Activated T-cell treated with anti-CD3 and anti-CD28 coated beads, Interleukin-2, amount 50 U/mL, for 72 hours (primary cell): ENCODE data around the gene AGAP1. TPM values are rescaled to one million over a fixed set of nuclear protein-coding genes. Genes with fewer than 3 reads are reported as not detected.
"Not testable (repeated sequence)": the region's sequence is repeated elsewhere in the genome, so short reads cannot be mapped to it uniquely, and the experiment has no call there.

Experiments used
- ATAC-seq, 2 donors: fragments of 150-1000 bp; cut with Tn5 transposase; replicated peaks in 1 of 2; 2 replicates each; pipeline ENCODE4 v1.10.0; 2021; ENCODE audit warnings: moderate library complexity in 2 of 2, mild to moderate bottlenecking in 1 of 2
- DNase-seq, 2 donors: peaks; one replicate each; pipeline ENCODE4 v3.0.0; 2021 to 2022; ENCODE audit warnings: mixed read lengths in 1 of 2
- H3K27ac Mint-ChIP-seq: one replicate; pipeline ENCODE4 v1.8.0; 2022; ENCODE audit warnings: mild to moderate bottlenecking, moderate library complexity, mixed read lengths
- H3K27me3 Mint-ChIP-seq: one replicate; pipeline ENCODE4 v1.8.0; 2022; ENCODE audit warnings: low read depth, mixed read lengths
- H3K36me3 Mint-ChIP-seq, 2 donors: one replicate each; pipeline ENCODE4 v1.8.0; 2022; ENCODE audit warnings: mixed read lengths in 2 of 2, mild to moderate bottlenecking in 1 of 2; ENCODE audit not compliant: insufficient read depth in 2 of 2
- H3K4me1 Mint-ChIP-seq: one replicate; pipeline ENCODE4 v1.8.0; 2022; ENCODE audit warnings: low read depth, mixed read lengths
- H3K4me3 Mint-ChIP-seq, 2 donors: one replicate each; pipeline ENCODE4 v1.8.0; 2022; ENCODE audit warnings: mild to moderate bottlenecking in 2 of 2, mixed read lengths in 2 of 2, moderate library complexity in 2 of 2
- H3K9me3 Mint-ChIP-seq, 2 donors: one replicate each; pipeline ENCODE4 v1.8.0; 2022; ENCODE audit warnings: mixed read lengths in 2 of 2
- total RNA-seq, 2 donors: library from RNA; stranded (reverse); gene quantifications; one replicate each; pipeline ENCODE4 v1.2.3, GENCODE V29; 2022

Gene AGAP1
- total RNA-seq, 2 donors from 2014 or later: 0.74 to 2.9 TPM

GRCh38 chr2:235936493-235936892, 442.6 kb downstream of the AGAP1 start:
- peaks cover 0 to 5% of the 10 kb centered on the region in 2 donors for H3K36me3 Mint-ChIP-seq
- H3K27me3 Mint-ChIP-seq: peaks cover 16% of the 10 kb centered on the region
- H3K9me3 Mint-ChIP-seq: peaks cover 0 to 8% of the 10 kb centered on the region in 2 donors
- DNase-seq: no peak
- ATAC-seq: no peak
- no peaks in the 10 kb centered on the region for H3K4me1 Mint-ChIP-seq
- H3K4me3 Mint-ChIP-seq: no peak overlapping the region
- no peak overlapping the region for H3K27ac Mint-ChIP-seq

GRCh38 chr2:235937087-235937486, 443.2 kb downstream of the AGAP1 start:
- H3K27ac Mint-ChIP-seq: no peak overlapping the region
- H3K4me3 Mint-ChIP-seq: no peak overlapping the region
- ATAC-seq (no peak), DNase-seq (no peak)
- peaks cover 22% of the 10 kb centered on the region for H3K27me3 Mint-ChIP-seq
- no peaks in the 10 kb centered on the region for H3K4me1 Mint-ChIP-seq
- peaks cover 0 to 5% of the 10 kb centered on the region in 2 donors for H3K36me3 Mint-ChIP-seq
- peaks cover 0 to 8% of the 10 kb centered on the region in 2 donors for H3K9me3 Mint-ChIP-seq

DNA sequence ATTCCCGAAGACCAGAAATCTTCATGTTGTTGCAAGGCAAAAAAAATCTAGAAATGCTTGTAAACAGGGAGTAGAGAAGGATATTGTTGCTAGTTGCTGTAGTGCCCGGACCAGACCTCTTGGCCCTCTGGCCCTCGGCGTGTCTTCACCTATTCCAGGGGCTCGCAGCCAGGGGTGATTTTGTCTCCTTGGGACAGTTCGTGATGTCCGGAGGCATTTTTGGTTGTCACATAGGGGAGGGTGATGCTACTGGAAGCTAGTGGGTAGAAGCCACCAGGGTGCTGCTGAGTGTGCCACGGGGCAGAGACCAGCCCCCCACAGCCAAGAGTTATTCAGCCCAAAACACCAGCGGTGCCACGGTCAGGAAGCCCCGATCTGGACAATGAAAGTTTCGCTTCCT, 443.7 kb downstream of the AGAP1 start:
- no peak overlapping the region for H3K27ac Mint-ChIP-seq
- H3K4me3 Mint-ChIP-seq: no peak overlapping the region
- DNase-seq: no peak
- H3K4me1 Mint-ChIP-seq: no peaks in the 10 kb centered on the region
- peaks cover 0 to 8% of the 10 kb centered on the region in 2 donors for H3K9me3 Mint-ChIP-seq
- H3K27me3 Mint-ChIP-seq: peaks cover 23% of the 10 kb centered on the region
- ATAC-seq: no peak
- H3K36me3 Mint-ChIP-seq: peaks cover 0 to 5% of the 10 kb centered on the region in 2 donors

DNA sequence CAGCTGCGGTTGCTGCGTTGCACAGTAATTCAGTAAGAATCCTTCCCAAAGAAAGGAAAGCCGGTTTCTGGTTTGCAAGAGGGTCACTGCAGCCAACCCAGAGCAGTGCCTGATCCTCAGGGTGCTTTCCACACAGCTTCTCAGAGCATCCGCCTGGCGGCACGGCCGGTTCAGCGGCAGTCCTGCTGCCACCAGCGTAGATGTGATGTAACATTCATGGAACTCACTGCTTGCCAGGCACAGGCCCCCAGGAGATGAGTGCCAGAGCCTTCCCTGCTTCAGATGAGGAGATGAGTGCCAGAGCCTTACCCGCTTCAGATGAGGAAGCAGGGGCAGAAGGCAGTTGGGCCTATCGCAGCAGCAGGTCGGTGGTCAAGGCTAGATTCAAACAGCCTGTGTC, 444.1 kb downstream of the AGAP1 start:
- no peak overlapping the region for H3K4me3 Mint-ChIP-seq
- peaks cover 21% of the 10 kb centered on the region for H3K27me3 Mint-ChIP-seq
- no peak for ATAC-seq
- DNase-seq: no peak
- H3K4me1 Mint-ChIP-seq: no peaks in the 10 kb centered on the region
- no peak overlapping the region for H3K27ac Mint-ChIP-seq
- H3K9me3 Mint-ChIP-seq: peaks cover 0 to 8% of the 10 kb centered on the region in 2 donors
- peaks cover 0 to 5% of the 10 kb centered on the region in 2 donors for H3K36me3 Mint-ChIP-seq

- Mint-ChIP-seq H3K36me3 (peaks cover 0 to 5% of the 10 kb centered on the region in 2 donors), H3K4me3 (no peak overlapping the region), H3K9me3 (peaks cover 0 to 8% of the 10 kb centered on the region in 2 donors), H3K27me3 (peaks cover 22% of the 10 kb centered on the region), H3K27ac (no peak overlapping the region), H3K4me1 (no peaks in the 10 kb centered on the region)
- ATAC-seq (no peak), DNase-seq (no peak)
Measured at GRCh38 chr2:235938611-235939010, 444.8 kb downstream of the AGAP1 start.

GRCh38 chr2:235939471-235939870, 445.6 kb downstream of the AGAP1 start:
- peaks cover 0 to 5% of the 10 kb centered on the region in 2 donors for H3K36me3 Mint-ChIP-seq
- no peak for ATAC-seq
- H3K4me3 Mint-ChIP-seq: no peak overlapping the region
- H3K9me3 Mint-ChIP-seq: peaks cover 0 to 8% of the 10 kb centered on the region in 2 donors
- no peak overlapping the region for H3K27ac Mint-ChIP-seq
- peaks cover 24% of the 10 kb centered on the region for H3K27me3 Mint-ChIP-seq
- DNase-seq: no peak
- no peaks in the 10 kb centered on the region for H3K4me1 Mint-ChIP-seq

- H3K27ac Mint-ChIP-seq: no peak overlapping the region
- H3K4me3 Mint-ChIP-seq: no peak overlapping the region
- H3K36me3 Mint-ChIP-seq: peaks cover 0 to 5% of the 10 kb centered on the region in 2 donors
- no peak for ATAC-seq
- no peaks in the 10 kb centered on the region for H3K4me1 Mint-ChIP-seq
- peaks cover 0 to 8% of the 10 kb centered on the region in 2 donors for H3K9me3 Mint-ChIP-seq
- H3K27me3 Mint-ChIP-seq: peaks cover 24% of the 10 kb centered on the region
- no peak for DNase-seq
Measured at GRCh38 chr2:235940330-235940729, 446.5 kb downstream of the AGAP1 start.

GRCh38 chr2:235944591-235944990, 450.7 kb downstream of the AGAP1 start:
- ATAC-seq (no peak), DNase-seq (no peak)
- H3K27me3 Mint-ChIP-seq: peaks cover 31% of the 10 kb centered on the region
- H3K36me3 Mint-ChIP-seq: no peaks in the 10 kb centered on the region
- H3K4me3 Mint-ChIP-seq: no peak overlapping the region
- no peaks in the 10 kb centered on the region for H3K4me1 Mint-ChIP-seq
- no peak overlapping the region for H3K27ac Mint-ChIP-seq
- no peaks in the 10 kb centered on the region for H3K9me3 Mint-ChIP-seq

DNA sequence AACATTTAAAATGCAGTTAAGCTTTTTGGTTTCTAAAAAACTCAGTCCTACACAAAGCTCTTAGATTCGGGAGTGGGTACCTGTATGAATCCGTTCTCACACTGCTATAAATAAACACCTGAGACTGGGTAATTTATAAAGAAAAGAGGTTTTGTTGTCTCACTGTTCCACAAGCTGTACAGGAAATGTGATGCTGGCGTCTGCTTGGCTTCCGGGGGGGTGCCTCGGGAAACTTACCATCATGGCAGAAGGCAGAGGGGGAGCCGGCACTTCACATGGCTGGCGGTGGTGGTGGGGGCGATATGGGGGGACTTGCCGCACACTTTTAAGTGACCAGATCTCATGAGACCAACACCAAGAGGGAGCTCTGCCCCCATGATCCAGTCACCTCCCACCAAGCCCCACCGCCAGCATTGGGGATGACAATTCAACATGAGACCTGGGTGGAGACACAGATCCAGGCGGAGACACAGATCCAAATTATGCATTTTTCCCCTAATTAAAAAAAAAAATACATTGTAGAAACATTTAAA, 451.8 kb downstream of the AGAP1 start:
- Mint-ChIP-seq H3K4me3 (no peak overlapping the region), H3K36me3 (peaks cover 0 to 2% of the 10 kb centered on the region in 2 donors), H3K4me1 (no peaks in the 10 kb centered on the region), H3K9me3 (no peaks in the 10 kb centered on the region), H3K27ac (no peak overlapping the region), H3K27me3 (peaks cover 40% of the 10 kb centered on the region)
- DNase-seq: no peak
- no peak for ATAC-seq

GRCh38 chr2:235946590-235946989, 452.7 kb downstream of the AGAP1 start:
- H3K36me3 Mint-ChIP-seq: peaks cover 0 to 2% of the 10 kb centered on the region in 2 donors
- H3K4me1 Mint-ChIP-seq: peaks cover 4% of the 10 kb centered on the region
- ATAC-seq: no peak
- H3K27ac Mint-ChIP-seq: no peak overlapping the region
- H3K4me3 Mint-ChIP-seq: no peak overlapping the region
- peaks cover 43% of the 10 kb centered on the region for H3K27me3 Mint-ChIP-seq
- no peak for DNase-seq
- H3K9me3 Mint-ChIP-seq: no peaks in the 10 kb centered on the region

GRCh38 chr2:235947055-235947454, 453.2 kb downstream of the AGAP1 start:
- not testable (repeated sequence) for DNase-seq, H3K36me3 Mint-ChIP-seq, ATAC-seq, H3K4me3 Mint-ChIP-seq, H3K27ac Mint-ChIP-seq, H3K9me3 Mint-ChIP-seq, H3K4me1 Mint-ChIP-seq
- H3K27me3 Mint-ChIP-seq: peaks cover 43% of the 10 kb centered on the region

GRCh38 chr2:235949567-235950472, 456.0 kb downstream of the AGAP1 start:
- peaks cover 35% of the 10 kb centered on the region for H3K27me3 Mint-ChIP-seq
- DNase-seq (no peak), ATAC-seq (no peak)
- no peak overlapping the region for H3K4me3 Mint-ChIP-seq
- peaks cover 9% of the 10 kb centered on the region for H3K4me1 Mint-ChIP-seq
- H3K36me3 Mint-ChIP-seq: peaks cover 0 to 2% of the 10 kb centered on the region in 2 donors
- no peak overlapping the region for H3K27ac Mint-ChIP-seq
- H3K9me3 Mint-ChIP-seq: no peaks in the 10 kb centered on the region

DNA sequence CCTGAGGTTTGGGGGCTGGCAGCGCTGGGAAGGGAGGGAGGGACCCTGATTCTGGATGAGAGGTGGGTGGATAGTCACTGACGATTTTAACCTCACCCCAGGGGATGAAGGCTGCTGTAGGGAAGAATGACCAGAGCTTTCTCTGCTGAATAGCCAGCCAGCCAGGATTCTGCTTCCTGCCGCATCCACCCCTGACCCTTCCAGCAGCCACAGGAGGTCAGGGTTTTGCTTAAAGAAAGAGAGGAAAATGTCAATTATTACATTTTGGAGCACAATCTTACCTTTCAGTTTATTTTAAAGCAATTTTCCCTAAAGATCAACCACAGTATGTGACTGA, 456.6 kb downstream of the AGAP1 start:
- Mint-ChIP-seq H3K36me3 (peaks cover 0 to 2% of the 10 kb centered on the region in 2 donors), H3K4me3 (no peak overlapping the region), H3K9me3 (no peaks in the 10 kb centered on the region), H3K27ac (no peak overlapping the region), H3K27me3 (peaks cover 35% of the 10 kb centered on the region), H3K4me1 (peaks cover 9% of the 10 kb centered on the region)
- ATAC-seq (no peak), DNase-seq (no peak)
